ENCODE measurements around the gene SNCB. TPM values are rescaled to one million over a fixed set of nuclear protein-coding genes. Genes with fewer than 3 reads are reported as not detected.

SNCB gene
- total and polyA plus RNA-seq, 2 of the 13 experiments (the other 11 are each of a cell fraction or from before 2014, with no cell fraction given), result not detected

DNA sequence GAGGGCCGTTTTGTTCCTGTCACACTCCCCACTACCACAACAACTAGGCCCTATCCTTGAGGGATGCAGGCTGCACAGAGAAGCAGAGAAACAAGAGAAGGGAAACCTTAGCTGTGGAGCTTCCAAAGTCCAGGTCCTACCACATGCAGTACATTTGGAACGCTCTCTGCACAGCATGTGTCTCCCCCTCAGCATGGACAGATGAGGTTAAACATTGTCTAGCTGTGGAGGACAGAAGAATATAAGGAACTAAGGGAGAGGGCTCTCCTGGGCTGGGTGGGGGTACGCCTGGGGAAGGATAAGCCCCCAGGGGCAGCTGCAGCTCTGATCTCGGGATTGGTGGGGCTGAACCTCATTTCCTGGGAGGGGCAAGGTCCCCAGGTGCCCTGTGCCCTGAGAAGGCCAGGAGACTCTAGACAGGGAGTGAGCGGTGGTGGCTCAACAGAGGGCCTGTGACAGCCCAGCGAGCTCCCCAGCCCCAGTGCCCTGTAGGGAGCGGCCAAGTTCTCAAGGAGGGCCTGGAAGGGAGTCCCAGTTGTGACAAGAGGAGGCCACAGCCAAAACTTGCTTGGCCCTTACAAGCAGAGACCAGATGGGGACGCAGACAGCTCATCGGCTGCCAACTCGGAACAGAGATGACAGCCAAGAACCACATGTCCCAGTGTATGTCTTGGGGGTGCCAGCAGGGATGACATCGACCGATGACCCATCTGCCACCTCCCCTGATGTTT, 47.0 kb upstream of the SNCB start (continued):
- TF ChIP-seq, protein P1, sequence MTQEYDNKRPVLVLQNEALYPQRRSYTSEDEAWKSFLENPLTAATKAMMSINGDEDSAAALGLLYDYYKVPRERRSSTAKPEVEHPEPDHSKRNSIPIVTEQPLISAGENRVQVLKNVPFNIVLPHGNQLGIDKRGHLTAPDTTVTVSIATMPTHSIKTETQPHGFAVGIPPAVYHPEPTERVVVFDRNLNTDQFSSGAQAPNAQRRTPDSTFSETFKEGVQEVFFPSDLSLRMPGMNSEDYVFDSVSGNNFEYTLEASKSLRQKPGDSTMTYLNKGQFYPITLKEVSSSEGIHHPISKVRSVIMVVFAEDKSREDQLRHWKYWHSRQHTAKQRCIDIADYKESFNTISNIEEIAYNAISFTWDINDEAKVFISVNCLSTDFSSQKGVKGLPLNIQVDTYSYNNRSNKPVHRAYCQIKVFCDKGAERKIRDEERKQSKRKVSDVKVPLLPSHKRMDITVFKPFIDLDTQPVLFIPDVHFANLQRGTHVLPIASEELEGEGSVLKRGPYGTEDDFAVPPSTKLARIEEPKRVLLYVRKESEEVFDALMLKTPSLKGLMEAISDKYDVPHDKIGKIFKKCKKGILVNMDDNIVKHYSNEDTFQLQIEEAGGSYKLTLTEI (CRISPR knock-in tag; conservative IDR thresholded peaks at IDR 0.05), result no peak
- TF ChIP-seq, protein P2, sequence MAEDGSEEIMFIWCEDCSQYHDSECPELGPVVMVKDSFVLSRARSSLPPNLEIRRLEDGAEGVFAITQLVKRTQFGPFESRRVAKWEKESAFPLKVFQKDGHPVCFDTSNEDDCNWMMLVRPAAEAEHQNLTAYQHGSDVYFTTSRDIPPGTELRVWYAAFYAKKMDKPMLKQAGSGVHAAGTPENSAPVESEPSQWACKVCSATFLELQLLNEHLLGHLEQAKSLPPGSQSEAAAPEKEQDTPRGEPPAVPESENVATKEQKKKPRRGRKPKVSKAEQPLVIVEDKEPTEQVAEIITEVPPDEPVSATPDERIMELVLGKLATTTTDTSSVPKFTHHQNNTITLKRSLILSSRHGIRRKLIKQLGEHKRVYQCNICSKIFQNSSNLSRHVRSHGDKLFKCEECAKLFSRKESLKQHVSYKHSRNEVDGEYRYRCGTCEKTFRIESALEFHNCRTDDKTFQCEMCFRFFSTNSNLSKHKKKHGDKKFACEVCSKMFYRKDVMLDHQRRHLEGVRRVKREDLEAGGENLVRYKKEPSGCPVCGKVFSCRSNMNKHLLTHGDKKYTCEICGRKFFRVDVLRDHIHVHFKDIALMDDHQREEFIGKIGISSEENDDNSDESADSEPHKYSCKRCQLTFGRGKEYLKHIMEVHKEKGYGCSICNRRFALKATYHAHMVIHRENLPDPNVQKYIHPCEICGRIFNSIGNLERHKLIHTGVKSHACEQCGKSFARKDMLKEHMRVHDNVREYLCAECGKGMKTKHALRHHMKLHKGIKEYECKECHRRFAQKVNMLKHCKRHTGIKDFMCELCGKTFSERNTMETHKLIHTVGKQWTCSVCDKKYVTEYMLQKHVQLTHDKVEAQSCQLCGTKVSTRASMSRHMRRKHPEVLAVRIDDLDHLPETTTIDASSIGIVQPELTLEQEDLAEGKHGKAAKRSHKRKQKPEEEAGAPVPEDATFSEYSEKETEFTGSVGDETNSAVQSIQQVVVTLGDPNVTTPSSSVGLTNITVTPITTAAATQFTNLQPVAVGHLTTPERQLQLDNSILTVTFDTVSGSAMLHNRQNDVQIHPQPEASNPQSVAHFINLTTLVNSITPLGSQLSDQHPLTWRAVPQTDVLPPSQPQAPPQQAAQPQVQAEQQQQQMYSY (CRISPR knock-in tag; IDR thresholded peaks at IDR 0.05), result 0 out of 2 replicates have a peak, but pooled peaks have one; percentile 20
- TF ChIP-seq ZKSCAN5 (CRISPR knock-in tag; IDR thresholded peaks at IDR 0.05) (no peak), ZNF282 (IDR thresholded peaks at IDR 0.05; ENCODE audit: partially characterized antibody) (no peak), ZFP41 (CRISPR knock-in tag; IDR thresholded peaks at IDR 0.05; ENCODE audit: borderline replicate concordance) (no peak), DNMT3B (CRISPR knock-in tag; conservative IDR thresholded peaks at IDR 0.05) (no peak), KDM1A (CRISPR knock-in tag; IDR thresholded peaks at IDR 0.05) (no peak), ZNF234 (CRISPR knock-in tag; conservative IDR thresholded peaks at IDR 0.05) (no peak), IRX3 (CRISPR knock-in tag; IDR thresholded peaks at IDR 0.05; ENCODE audit: borderline replicate concordance, low read depth) (no peak), ZFP36L1 (CRISPR knock-in tag; IDR thresholded peaks at IDR 0.05) (no peak), ZNF660 (CRISPR knock-in tag; IDR thresholded peaks at IDR 0.05; ENCODE audit: borderline replicate concordance, low read depth) (no peak), ZNF546 (CRISPR knock-in tag; conservative IDR thresholded peaks at IDR 0.05) (no peak), THYN1 (CRISPR knock-in tag; IDR thresholded peaks at IDR 0.05; ENCODE audit: borderline replicate concordance, low read depth) (no peak)
- TF ChIP-seq, protein P3, sequence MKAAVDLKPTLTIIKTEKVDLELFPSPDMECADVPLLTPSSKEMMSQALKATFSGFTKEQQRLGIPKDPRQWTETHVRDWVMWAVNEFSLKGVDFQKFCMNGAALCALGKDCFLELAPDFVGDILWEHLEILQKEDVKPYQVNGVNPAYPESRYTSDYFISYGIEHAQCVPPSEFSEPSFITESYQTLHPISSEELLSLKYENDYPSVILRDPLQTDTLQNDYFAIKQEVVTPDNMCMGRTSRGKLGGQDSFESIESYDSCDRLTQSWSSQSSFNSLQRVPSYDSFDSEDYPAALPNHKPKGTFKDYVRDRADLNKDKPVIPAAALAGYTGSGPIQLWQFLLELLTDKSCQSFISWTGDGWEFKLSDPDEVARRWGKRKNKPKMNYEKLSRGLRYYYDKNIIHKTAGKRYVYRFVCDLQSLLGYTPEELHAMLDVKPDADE (CRISPR knock-in tag; IDR thresholded peaks at IDR 0.05), result no peak
- TF ChIP-seq, protein P4, sequence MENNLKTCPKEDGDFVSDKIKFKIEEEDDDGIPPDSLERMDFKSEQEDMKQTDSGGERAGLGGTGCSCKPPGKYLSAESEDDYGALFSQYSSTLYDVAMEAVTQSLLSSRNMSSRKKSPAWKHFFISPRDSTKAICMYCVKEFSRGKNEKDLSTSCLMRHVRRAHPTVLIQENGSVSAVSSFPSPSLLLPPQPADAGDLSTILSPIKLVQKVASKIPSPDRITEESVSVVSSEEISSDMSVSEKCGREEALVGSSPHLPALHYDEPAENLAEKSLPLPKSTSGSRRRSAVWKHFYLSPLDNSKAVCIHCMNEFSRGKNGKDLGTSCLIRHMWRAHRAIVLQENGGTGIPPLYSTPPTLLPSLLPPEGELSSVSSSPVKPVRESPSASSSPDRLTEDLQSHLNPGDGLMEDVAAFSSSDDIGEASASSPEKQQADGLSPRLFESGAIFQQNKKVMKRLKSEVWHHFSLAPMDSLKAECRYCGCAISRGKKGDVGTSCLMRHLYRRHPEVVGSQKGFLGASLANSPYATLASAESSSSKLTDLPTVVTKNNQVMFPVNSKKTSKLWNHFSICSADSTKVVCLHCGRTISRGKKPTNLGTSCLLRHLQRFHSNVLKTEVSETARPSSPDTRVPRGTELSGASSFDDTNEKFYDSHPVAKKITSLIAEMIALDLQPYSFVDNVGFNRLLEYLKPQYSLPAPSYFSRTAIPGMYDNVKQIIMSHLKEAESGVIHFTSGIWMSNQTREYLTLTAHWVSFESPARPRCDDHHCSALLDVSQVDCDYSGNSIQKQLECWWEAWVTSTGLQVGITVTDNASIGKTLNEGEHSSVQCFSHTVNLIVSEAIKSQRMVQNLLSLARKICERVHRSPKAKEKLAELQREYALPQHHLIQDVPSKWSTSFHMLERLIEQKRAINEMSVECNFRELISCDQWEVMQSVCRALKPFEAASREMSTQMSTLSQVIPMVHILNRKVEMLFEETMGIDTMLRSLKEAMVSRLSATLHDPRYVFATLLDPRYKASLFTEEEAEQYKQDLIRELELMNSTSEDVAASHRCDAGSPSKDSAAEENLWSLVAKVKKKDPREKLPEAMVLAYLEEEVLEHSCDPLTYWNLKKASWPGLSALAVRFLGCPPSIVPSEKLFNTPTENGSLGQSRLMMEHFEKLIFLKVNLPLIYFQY (CRISPR knock-in tag; IDR thresholded peaks at IDR 0.05; ENCODE audit: borderline replicate concordance), result no peak
- TF ChIP-seq, protein P5, sequence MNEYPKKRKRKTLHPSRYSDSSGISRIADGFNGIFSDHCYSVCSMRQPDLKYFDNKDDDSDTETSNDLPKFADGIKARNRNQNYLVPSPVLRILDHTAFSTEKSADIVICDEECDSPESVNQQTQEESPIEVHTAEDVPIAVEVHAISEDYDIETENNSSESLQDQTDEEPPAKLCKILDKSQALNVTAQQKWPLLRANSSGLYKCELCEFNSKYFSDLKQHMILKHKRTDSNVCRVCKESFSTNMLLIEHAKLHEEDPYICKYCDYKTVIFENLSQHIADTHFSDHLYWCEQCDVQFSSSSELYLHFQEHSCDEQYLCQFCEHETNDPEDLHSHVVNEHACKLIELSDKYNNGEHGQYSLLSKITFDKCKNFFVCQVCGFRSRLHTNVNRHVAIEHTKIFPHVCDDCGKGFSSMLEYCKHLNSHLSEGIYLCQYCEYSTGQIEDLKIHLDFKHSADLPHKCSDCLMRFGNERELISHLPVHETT (CRISPR knock-in tag; conservative IDR thresholded peaks at IDR 0.05), result no peak
